Measurements from ENCODE around the gene TMEM117.

The TMEM117 gene

DNA sequence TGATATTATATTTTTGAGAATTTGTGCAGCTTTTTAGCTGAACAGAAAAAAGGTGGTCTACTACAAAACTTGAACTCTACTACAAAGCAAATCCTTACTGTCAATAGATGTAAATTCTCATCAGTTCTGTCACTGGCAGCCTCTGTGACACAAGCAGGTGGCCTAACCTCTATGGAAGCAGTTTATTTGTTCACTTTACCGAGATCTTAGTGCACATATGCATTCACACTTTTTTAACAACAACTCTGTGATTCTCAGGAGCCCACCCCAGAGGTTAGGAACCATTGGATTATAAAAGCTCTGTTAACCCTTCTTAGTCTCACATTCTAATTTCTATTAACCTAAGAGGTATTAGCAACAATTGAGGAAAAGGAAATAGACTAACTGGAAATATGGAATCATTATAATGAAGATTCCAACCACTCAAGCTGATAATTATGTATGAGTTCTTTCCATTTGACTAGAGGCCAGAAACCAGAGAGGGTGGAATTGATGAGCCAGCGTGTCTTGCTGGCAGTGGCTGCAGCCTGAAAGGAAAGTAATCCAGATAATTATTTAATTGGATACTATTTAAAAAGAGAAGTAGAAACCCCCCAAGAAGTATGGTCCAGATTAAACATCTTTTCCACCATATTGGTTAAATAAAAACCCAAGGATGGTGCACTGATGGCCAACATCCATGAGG lies 451.1 kb downstream of the TMEM117 start:
- no peaks in the 10 kb centered on the region for H4K20me1 ChIP-seq (ENCODE audit: insufficient read depth)
- no peak overlapping the region for H3K9ac ChIP-seq
- no peak overlapping the region for H3K27ac ChIP-seq
- H3K79me2 ChIP-seq (ENCODE audit: insufficient read depth, low read depth) = no peaks in the 10 kb centered on the region
- no peaks in the 10 kb centered on the region for H3K4me1 ChIP-seq (ENCODE audit: low read depth, poor library complexity, severe bottlenecking)
- no peaks in the 10 kb centered on the region for H3K36me3 ChIP-seq (ENCODE audit: insufficient read depth)
- H2AFZ ChIP-seq (ENCODE audit: low read depth) = no peak overlapping the region
- TF ChIP-seq, protein P1, sequence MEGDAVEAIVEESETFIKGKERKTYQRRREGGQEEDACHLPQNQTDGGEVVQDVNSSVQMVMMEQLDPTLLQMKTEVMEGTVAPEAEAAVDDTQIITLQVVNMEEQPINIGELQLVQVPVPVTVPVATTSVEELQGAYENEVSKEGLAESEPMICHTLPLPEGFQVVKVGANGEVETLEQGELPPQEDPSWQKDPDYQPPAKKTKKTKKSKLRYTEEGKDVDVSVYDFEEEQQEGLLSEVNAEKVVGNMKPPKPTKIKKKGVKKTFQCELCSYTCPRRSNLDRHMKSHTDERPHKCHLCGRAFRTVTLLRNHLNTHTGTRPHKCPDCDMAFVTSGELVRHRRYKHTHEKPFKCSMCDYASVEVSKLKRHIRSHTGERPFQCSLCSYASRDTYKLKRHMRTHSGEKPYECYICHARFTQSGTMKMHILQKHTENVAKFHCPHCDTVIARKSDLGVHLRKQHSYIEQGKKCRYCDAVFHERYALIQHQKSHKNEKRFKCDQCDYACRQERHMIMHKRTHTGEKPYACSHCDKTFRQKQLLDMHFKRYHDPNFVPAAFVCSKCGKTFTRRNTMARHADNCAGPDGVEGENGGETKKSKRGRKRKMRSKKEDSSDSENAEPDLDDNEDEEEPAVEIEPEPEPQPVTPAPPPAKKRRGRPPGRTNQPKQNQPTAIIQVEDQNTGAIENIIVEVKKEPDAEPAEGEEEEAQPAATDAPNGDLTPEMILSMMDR (conservative IDR thresholded peaks at IDR 0.05; ENCODE audit: low read depth, low read length) = no peak
- H3K27me3 ChIP-seq (ENCODE audit: insufficient read depth, low read depth) = no peaks in the 10 kb centered on the region
- no peak overlapping the region for H3K4me3 ChIP-seq (IDR thresholded peaks at IDR 0.05; ENCODE audit: insufficient read depth, low read depth, low read length)
- no peak overlapping the region for H3K4me2 ChIP-seq

DNA sequence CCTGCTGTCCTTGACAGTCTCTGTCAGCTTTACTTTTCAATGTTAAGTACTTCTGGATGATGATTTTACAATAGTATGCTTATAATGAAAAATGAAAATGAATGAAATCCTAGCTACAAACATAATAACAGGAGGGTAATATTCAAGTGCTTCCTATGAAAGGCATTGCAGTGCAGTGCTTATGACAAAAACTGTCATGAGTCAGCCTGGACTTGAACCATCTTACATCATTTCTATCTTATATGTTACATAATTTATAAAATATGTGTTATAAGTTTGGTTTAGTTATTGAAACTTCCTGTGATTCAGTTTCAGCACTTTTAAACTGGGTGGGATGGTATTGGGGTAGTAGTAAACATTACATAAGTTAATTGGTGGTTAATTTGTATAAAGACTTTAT lies 451.7 kb downstream of the TMEM117 start:
- no peak overlapping the region for H3K4me3 ChIP-seq (IDR thresholded peaks at IDR 0.05; ENCODE audit: insufficient read depth, low read depth, low read length)
- H3K79me2 ChIP-seq (ENCODE audit: insufficient read depth, low read depth) = no peaks in the 10 kb centered on the region
- no peak overlapping the region for H2AFZ ChIP-seq (ENCODE audit: low read depth)
- no peaks in the 10 kb centered on the region for H3K4me1 ChIP-seq (ENCODE audit: low read depth, poor library complexity, severe bottlenecking)
- H3K9ac ChIP-seq = no peak overlapping the region
- H3K27me3 ChIP-seq (ENCODE audit: insufficient read depth, low read depth) = no peaks in the 10 kb centered on the region
- no peaks in the 10 kb centered on the region for H4K20me1 ChIP-seq (ENCODE audit: insufficient read depth)
- TF ChIP-seq, protein P1 (conservative IDR thresholded peaks at IDR 0.05; ENCODE audit: low read depth, low read length) = no peak
- no peak overlapping the region for H3K4me2 ChIP-seq
- H3K27ac ChIP-seq = no peak overlapping the region
- H3K36me3 ChIP-seq (ENCODE audit: insufficient read depth) = no peaks in the 10 kb centered on the region

GRCh38 chr12:44294649-44295048 lies 458.8 kb downstream of the TMEM117 start:
- H3K36me3 ChIP-seq (ENCODE audit: insufficient read depth) = no peaks in the 10 kb centered on the region
- H3K4me1 ChIP-seq (ENCODE audit: low read depth, poor library complexity, severe bottlenecking) = peaks cover 7% of the 10 kb centered on the region
- H3K4me2 ChIP-seq = no peak overlapping the region
- TF ChIP-seq, protein P1 (conservative IDR thresholded peaks at IDR 0.05; ENCODE audit: low read depth, low read length) = no peak
- H4K20me1 ChIP-seq (ENCODE audit: insufficient read depth) = no peaks in the 10 kb centered on the region
- H3K4me3 ChIP-seq (IDR thresholded peaks at IDR 0.05; ENCODE audit: insufficient read depth, low read depth, low read length) = no peak overlapping the region
- H2AFZ ChIP-seq (ENCODE audit: low read depth) = no peak overlapping the region
- H3K27me3 ChIP-seq (ENCODE audit: insufficient read depth, low read depth) = no peaks in the 10 kb centered on the region
- no peak overlapping the region for H3K27ac ChIP-seq
- no peaks in the 10 kb centered on the region for H3K79me2 ChIP-seq (ENCODE audit: insufficient read depth, low read depth)
- H3K9ac ChIP-seq = no peak overlapping the region

DNA sequence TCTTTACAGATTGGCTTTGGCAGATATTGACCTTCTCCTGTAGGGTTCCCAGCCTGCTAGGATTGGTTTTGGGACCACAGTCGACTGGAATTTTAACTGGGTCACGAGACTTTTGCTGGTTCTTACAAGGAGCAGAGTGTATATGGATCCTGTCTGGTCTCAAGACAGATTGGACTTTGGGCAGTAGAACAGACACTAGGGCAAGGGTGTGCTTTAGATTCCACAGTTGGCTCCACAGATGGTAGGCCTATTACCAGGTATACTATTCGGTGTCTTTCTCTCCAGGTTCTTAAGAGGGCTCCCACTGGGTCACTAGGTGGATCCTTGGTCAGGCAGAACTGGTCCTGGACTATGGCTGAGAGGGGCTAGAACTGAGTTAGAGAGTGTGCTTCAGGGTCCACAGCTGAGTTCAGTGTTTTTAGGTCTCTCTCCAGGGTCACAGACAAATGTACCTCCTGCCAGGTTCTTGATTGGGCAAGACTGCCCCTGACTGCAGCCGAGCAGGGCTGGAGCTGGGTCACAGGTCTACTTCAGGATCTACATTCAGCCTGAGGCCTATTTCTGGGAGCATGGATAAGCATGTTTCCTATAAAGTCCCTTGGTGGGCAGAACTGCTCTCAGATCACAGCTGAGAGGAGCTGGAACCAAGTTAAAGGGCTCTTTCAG lies 460.2 kb downstream of the TMEM117 start:
- Histone ChIP-seq H3K27ac (no peak overlapping the region), H3K4me1 (ENCODE audit: low read depth, poor library complexity, severe bottlenecking) (peaks cover 7% of the 10 kb centered on the region), H4K20me1 (ENCODE audit: insufficient read depth) (no peaks in the 10 kb centered on the region), H3K36me3 (ENCODE audit: insufficient read depth) (no peaks in the 10 kb centered on the region), H2AFZ (ENCODE audit: low read depth) (no peak overlapping the region), H3K4me2 (no peak overlapping the region), H3K9ac (no peak overlapping the region), H3K27me3 (ENCODE audit: insufficient read depth, low read depth) (no peaks in the 10 kb centered on the region), H3K4me3 (IDR thresholded peaks at IDR 0.05; ENCODE audit: insufficient read depth, low read depth, low read length) (no peak overlapping the region), H3K79me2 (ENCODE audit: insufficient read depth, low read depth) (no peaks in the 10 kb centered on the region)
- TF ChIP-seq, protein P1 (conservative IDR thresholded peaks at IDR 0.05; ENCODE audit: low read depth, low read length) = no peak
